ENCODE measurements around the gene CLEC2A.

The CLEC2A gene

GRCh38 chr12:9872162-9872561 is 60.0 kb downstream of the CLEC2A start:
- no peak overlapping the region for H3K4me3 ChIP-seq (replicated peaks in 1 of 2; ENCODE audit: low read depth in 2 of 2, low read length in 2 of 2)
- DNase-seq (ENCODE audit: low read depth in 2 of 2), result no peak
- no peak for TF ChIP-seq CTCF (IDR thresholded peaks at IDR 0.05; ENCODE audit: low read depth, low read length)

- H3K4me3 ChIP-seq (replicated peaks in 1 of 2; ENCODE audit: low read depth in 2 of 2, low read length in 2 of 2), result peak overlapping the region in 1 of 2 donors; percentile 50
- no peak for TF ChIP-seq CTCF (IDR thresholded peaks at IDR 0.05; ENCODE audit: low read depth, low read length)
- DNase-seq (ENCODE audit: low read depth in 2 of 2), result peak; percentile 26 to 39
Measured at GRCh38 chr12:9870286-9870866, 61.8 kb downstream of the CLEC2A start.

GRCh38 chr12:9869307-9870161 is 62.6 kb downstream of the CLEC2A start, which contains the start of gene CLEC2B:
Gene CLEC2B (minus strand): TSS chr12:9869354.
- peak; percentile 88 to 95 for DNase-seq (ENCODE audit: low read depth in 2 of 2)
- no peak for TF ChIP-seq CTCF (IDR thresholded peaks at IDR 0.05; ENCODE audit: low read depth, low read length)
- H3K4me3 ChIP-seq (replicated peaks in 1 of 2; ENCODE audit: low read depth in 2 of 2, low read length in 2 of 2), result peak within 1 kb of the TSS; percentile 29 to 50

GRCh38 chr12:9868951-9869306 is 63.2 kb downstream of the CLEC2A start:
- no peak for DNase-seq (ENCODE audit: low read depth in 2 of 2)

GRCh38 chr12:9868311-9868801 is 63.8 kb downstream of the CLEC2A start:
- TF ChIP-seq CTCF (IDR thresholded peaks at IDR 0.05; ENCODE audit: low read depth, low read length), result no peak
- peak overlapping the region; percentile 29 to 50 for H3K4me3 ChIP-seq (replicated peaks in 1 of 2; ENCODE audit: low read depth in 2 of 2, low read length in 2 of 2)
- peak in 1 of 2 donors; percentile 21 for DNase-seq (ENCODE audit: low read depth in 2 of 2)

More at GRCh38 chr12:9868951-9869306, 63.2 kb downstream of the CLEC2A start:
- TF ChIP-seq CTCF (IDR thresholded peaks at IDR 0.05; ENCODE audit: low read depth, low read length), result no peak
- H3K4me3 ChIP-seq (replicated peaks in 1 of 2; ENCODE audit: low read depth in 2 of 2, low read length in 2 of 2), result peak overlapping the region; percentile 29 to 50

GRCh38 chr12:9867531-9867930 is 64.6 kb downstream of the CLEC2A start:
- no peak for TF ChIP-seq CTCF (IDR thresholded peaks at IDR 0.05; ENCODE audit: low read depth, low read length)
- DNase-seq (ENCODE audit: low read depth in 2 of 2), result peak in 1 of 2 donors; percentile 14
- H3K4me3 ChIP-seq (replicated peaks in 1 of 2; ENCODE audit: low read depth in 2 of 2, low read length in 2 of 2), result peak overlapping the region in 1 of 2 donors; percentile 13
